IPS-15b (cell line): ENCODE data around the gene ZNF778.
"Not testable (repeated sequence)": the region's sequence is repeated elsewhere in the genome, so short reads cannot be mapped to it uniquely, and the experiment has no call there.

Source experiments
- H3K27me3 ChIP-seq: one replicate; pipeline ENCODE4 v1.6.1; 2013; ENCODE audit warnings: low read length; ENCODE audit not compliant: control insufficient read depth, insufficient read depth
- H3K36me3 ChIP-seq: one replicate; pipeline ENCODE4 v1.6.1; 2013; ENCODE audit warnings: low read length; ENCODE audit not compliant: control insufficient read depth, insufficient read depth
- H3K4me1 ChIP-seq: one replicate; pipeline ENCODE4 v1.6.1; 2013; ENCODE audit warnings: mild to moderate bottlenecking, low read length; ENCODE audit not compliant: control insufficient read depth, insufficient read depth
- H3K4me3 ChIP-seq: one replicate; pipeline ENCODE4 v1.5.1; 2013; ENCODE audit warnings: low read depth, low read length
- H3K9ac ChIP-seq: one replicate; pipeline ENCODE4 v1.6.1; 2013; ENCODE audit warnings: low read depth, mild to moderate bottlenecking, low read length
- H3K9me3 ChIP-seq: one replicate; pipeline ENCODE4 v1.6.1; 2013; ENCODE audit warnings: mild to moderate bottlenecking, low read length; ENCODE audit not compliant: control insufficient read depth, insufficient read depth

ZNF778 gene

DNA sequence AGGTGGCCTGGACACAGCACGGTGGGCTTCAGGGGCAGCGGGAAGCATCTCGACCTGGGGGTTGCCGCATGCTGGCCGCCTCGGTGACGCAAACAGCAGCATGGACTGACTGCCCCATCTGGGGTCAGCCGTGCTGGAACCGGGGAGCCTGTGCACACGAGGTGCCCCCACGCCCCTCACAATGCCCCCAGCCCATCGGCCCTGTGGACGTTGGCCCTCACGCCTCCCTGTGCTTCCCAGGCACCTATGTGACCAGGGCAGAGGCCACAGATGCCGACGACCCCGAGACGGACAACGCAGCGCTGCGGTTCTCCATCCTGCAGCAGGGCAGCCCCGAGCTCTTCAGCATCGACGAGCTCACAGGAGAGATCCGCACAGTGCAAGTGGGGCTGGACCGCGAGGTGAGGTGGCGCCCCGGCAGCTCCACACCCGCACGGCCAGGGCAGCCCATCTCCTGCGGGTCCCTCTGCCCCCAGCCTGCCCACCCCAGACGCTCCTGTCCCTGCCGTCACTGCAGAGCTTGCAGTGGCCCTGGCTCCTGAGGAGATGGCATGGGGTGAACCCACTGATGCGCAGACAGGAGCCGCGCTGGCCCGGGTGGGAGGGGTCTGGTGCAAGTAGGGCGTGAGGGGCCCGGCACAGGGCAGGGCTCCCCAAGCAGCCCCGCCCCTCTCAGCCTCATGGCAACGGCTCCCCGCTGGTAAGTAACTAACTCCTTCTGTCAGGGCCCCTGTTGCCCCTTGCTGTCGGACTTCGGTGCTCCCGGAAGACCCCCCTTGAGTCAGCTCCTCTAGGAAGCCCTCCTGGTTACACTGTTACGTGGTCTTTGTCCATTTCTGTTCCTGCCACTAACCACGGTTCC lies 32.3 kb upstream of the ZNF778 start:
- H3K9me3 ChIP-seq: no peaks in the 10 kb centered on the region
- H3K36me3 ChIP-seq: no peaks in the 10 kb centered on the region

DNA sequence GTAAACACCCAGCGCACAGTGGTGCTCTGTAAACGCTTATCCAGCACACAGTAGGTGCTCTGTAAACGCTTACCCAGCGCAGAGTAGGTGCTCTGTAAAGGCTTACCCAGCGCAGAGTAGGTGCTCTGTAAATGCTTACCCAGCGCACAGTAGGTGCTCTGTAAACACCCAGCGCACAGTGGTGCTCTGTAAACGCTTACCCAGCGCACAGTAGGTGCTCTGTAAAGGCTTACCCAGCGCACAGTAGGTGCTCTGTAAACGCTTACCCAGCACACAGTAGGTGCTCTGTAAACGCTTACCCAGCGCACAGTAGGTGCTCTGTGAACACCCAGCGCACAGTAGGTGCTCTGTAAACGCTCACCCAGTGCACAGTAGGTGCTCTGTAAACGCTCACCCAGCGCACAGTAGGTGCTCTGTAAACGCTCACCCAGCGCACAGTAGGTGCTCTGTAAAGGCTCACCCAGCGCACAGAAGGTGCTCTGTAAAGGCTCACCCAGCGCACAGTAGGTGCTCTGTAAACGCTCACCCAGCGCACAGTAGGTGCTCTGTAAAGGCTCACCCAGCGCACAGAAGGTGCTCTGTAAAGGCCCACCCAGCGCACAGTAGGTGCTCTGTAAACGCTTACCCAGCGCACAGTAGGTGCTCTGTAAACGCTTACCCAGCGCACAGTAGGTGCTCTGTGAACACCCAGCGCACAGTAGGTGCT lies 31.5 kb upstream of the ZNF778 start:
- H3K4me3 ChIP-seq, H3K4me1 ChIP-seq, H3K9ac ChIP-seq, H3K9me3 ChIP-seq, H3K27me3 ChIP-seq, H3K36me3 ChIP-seq: not testable (repeated sequence)

More for the DNA sequence above, 32.3 kb upstream of the ZNF778 start:
- Histone ChIP-seq H3K4me3 (no peak overlapping the region), H3K9ac (no peak overlapping the region), H3K4me1 (no peaks in the 10 kb centered on the region), H3K27me3 (no peaks in the 10 kb centered on the region)

DNA sequence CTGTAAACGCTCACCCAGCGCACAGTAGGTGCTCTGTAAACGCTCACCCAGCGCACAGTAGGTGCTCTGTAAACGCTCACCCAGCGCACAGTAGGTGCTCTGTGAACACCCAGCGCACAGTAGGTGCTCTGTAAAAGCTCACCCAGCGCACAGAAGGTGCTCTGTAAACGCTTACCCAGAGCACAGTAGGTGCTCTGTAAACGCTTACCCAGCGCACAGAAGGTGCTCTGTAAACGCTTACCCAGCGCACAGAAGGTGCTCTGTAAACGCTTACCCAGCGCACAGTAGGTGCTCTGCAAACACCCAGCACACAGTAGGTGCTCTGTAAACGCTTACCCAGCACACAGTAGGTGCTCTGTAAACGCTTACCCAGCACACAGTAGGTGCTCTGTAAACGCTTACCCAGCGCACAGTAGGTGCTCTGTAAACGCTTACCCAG lies 30.9 kb upstream of the ZNF778 start:
- not testable (repeated sequence) for H3K9me3 ChIP-seq, H3K27me3 ChIP-seq, H3K9ac ChIP-seq, H3K36me3 ChIP-seq, H3K4me1 ChIP-seq, H3K4me3 ChIP-seq

DNA sequence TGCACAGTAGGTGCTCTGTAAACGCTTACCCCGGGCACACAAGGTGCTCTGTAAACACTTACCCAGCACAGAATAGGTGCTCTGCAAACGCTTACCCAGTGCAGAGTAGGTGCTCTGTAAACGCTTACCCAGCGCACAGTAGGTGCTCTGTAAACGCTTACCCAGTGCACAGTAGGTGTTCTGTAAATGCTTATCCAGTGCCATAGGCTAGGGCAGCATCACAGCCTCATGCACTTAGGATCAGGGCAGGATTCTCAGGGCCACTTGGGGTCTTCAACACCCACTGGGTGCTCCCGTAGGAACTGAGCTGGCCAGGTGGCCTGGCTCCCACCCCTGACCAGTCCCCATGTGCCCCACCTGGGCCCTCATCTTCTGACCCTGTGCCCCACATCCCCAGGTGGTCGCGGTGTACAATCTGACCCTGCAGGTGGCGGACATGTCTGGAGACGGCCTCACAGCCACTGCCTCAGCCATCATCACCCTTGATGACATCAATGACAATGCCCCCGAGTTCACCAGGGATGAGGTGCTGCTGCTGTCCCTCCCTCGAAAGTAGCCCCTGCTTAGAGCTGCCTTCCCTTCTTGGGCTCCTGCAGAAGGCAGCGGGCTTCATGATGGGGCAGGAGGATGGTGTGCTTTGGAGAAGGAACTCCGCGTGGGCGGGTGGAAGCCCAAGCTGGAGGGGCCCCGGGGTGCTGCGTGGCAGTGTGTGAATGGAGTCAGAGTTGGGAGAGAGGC lies 30.3 kb upstream of the ZNF778 start:
- peaks cover 5% of the 10 kb centered on the region for H3K27me3 ChIP-seq
- no peaks in the 10 kb centered on the region for H3K4me1 ChIP-seq
- H3K36me3 ChIP-seq: no peaks in the 10 kb centered on the region
- no peak overlapping the region for H3K9ac ChIP-seq
- H3K4me3 ChIP-seq: no peak overlapping the region
- H3K9me3 ChIP-seq: peaks cover 3% of the 10 kb centered on the region

DNA sequence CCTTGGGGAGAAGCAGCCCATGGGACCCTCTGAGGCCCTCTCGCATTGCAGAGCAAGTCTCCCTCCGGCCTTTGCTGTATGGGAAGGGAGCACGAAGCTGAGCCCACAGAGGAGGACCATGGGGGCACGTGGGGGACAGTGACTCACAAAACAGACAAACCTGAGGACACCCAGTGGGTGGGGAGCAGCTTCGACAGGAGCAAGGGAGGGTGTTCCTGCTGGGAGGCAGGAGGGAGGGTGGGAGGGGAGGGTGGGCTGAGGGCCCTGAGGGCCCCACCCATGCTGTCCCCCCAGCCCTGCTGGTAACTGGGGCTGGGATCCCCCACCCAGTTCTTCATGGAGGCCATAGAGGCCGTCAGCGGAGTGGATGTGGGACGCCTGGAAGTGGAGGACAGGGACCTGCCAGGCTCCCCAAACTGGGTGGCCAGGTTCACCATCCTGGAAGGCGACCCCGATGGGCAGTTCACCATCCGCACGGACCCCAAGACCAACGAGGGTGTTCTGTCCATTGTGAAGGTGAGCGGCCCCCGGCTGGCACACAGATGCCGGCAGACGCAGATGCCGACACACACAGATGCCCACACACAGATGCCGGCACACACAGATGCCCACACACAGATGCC lies 29.6 kb upstream of the ZNF778 start:
- peaks cover 5% of the 10 kb centered on the region for H3K27me3 ChIP-seq
- H3K4me3 ChIP-seq: no peak overlapping the region
- no peaks in the 10 kb centered on the region for H3K4me1 ChIP-seq
- H3K36me3 ChIP-seq: no peaks in the 10 kb centered on the region
- peaks cover 3% of the 10 kb centered on the region for H3K9me3 ChIP-seq
- H3K9ac ChIP-seq: no peak overlapping the region

DNA sequence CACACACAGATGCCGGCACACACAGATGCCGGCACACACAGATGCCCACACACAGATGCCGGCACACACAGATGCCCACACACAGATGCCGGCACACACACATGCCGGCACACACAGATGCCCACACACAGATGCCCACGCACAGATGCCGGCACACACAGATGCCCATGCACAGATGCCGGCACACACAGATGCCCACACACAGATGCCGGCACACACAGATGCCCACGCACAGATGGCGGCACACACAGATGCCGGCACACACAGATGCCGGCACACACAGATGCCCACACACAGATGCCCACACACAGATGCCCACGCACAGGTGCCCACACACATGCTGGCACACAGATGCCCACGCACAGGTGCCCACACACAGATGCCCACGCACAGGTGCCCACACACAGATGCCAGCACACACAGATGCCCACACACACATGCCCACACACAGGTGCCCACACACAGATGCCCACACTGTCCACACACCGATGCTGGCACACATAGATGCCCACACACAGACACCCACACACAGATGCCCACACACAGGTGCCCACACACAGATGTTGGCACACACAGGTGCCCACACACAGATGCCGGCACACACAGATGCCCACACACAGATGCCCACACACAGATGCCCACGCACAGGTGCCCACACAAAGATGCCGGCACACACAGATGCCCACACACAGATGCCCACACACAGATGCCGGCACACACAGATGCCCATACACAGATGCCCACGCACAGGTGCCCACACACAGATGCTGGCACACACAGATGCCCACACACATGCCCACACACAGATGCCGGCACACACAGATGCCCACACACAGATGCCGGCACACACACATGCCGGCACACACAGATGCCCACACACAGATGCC lies 28.8 kb upstream of the ZNF778 start:
- H3K4me3 ChIP-seq, H3K9me3 ChIP-seq, H3K36me3 ChIP-seq, H3K27me3 ChIP-seq, H3K9ac ChIP-seq, H3K4me1 ChIP-seq: not testable (repeated sequence)

DNA sequence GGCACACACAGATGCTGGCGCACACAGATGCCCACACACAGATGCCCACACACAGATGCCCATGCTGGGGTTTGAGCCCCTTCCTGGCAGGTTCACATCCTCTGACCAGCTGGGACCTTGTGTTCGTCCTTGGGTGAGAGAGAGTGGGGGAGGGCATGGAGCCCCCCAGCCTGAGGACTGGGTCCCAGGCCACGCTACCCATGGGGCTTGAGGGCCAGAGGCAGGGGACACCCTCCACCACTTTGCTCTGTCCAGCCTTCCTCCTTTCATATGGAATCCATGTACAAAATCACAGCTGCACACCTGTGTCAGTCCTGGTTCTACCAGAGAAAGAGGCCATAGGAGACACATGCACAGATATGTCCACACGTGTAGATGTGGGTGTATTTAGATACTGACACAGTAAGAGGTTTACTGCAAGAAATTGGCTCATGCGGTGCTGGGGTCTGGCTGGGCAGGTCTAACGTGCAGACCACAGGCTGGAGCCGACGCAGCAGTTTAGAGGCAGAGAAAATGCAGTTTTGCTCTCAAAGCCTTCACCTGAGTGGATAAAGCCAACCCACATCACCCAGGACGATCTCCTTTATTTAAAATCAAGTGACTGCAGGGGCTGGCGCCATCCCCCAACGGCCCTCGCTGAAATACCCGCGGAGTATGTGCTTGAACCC lies 28.0 kb upstream of the ZNF778 start:
- peaks cover 7% of the 10 kb centered on the region for H3K27me3 ChIP-seq
- H3K36me3 ChIP-seq: no peaks in the 10 kb centered on the region
- no peak overlapping the region for H3K4me3 ChIP-seq
- no peak overlapping the region for H3K9ac ChIP-seq
- no peaks in the 10 kb centered on the region for H3K4me1 ChIP-seq
- H3K9me3 ChIP-seq: peaks cover 3% of the 10 kb centered on the region

DNA sequence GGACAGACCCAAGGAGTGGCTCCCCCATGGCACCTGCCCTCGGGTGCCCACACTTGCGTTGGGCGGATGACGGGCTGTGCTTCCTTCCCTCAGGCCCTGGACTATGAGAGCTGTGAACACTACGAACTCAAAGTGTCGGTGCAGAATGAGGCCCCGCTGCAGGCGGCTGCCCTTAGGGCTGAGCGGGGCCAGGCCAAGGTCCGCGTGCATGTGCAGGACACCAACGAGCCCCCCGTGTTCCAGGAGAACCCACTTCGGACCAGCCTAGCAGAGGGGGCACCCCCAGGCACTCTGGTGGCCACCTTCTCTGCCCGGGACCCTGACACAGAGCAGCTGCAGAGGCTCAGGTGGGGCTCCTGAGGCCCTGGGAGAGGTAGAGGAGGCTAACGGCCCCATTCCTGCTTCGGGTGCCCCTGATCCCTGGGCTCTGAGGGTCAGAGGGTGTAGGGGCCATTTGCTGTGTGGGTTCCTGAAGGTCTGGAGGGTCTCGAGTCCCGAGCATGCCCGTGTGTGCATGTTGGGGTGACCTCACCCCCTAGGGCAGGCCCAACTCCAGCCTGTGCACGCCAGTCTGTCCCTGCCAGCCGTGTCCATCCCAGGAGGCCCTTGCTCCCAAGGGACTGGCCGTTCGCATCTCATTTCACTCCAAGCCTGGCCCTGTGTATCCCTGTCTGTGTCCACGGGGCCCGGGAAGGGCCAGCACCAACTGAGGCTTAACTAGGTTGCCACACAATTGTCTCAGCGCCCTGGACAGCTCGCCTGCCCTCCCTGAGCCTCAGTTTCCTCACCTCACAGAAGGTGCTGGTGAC lies 27.1 kb upstream of the ZNF778 start:
- Histone ChIP-seq H3K36me3 (no peaks in the 10 kb centered on the region), H3K9me3 (peaks cover 3% of the 10 kb centered on the region), H3K27me3 (peaks cover 7% of the 10 kb centered on the region), H3K4me1 (no peaks in the 10 kb centered on the region), H3K4me3 (no peak overlapping the region), H3K9ac (no peak overlapping the region)

DNA sequence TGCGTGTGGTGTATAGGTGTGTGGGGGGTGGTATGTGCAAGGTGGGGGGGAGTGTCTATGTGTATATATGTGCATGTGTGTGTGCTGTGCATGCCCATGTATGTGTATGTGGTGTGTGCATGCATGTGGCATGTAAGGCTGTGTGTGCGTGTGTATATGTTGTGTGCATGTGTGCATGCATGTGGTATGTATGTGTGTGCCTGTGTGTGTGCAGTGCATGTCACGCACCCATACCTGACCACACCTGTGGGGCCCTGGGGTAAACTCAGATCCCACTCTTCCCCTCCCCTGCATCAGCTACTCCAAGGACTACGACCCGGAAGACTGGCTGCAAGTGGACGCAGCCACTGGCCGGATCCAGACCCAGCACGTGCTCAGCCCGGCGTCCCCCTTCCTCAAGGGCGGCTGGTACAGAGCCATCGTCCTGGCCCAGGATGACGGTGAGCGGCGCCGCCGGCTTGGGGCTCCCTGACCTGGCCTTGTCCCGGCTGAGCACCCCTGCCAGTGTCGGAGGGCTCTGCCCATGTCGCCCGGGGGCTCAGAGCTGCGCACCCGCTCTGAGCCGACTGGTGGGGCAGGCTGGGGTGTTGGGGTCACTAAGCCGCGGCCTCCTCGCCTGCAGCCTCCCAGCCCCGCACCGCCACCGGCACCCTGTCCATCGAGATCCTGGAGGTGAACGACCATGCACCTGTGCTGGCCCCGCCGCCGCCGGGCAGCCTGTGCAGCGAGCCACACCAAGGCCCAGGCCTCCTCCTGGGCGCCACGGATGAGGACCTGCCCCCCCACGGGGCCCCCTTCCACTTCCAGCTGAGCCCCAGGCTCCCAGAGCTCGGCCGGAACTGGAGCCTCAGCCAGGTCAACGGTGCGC lies 26.2 kb upstream of the ZNF778 start:
- H3K9ac ChIP-seq: no peak overlapping the region
- no peaks in the 10 kb centered on the region for H3K36me3 ChIP-seq
- peaks cover 3% of the 10 kb centered on the region for H3K9me3 ChIP-seq
- no peak overlapping the region for H3K4me3 ChIP-seq
- H3K27me3 ChIP-seq: peaks cover 7% of the 10 kb centered on the region
- H3K4me1 ChIP-seq: no peaks in the 10 kb centered on the region
